ENCODE measurements around the gene FAM24B.
"Not testable (repeated sequence)": the region's sequence is repeated elsewhere in the genome, so short reads cannot be mapped to it uniquely, and the experiment has no call there.

The FAM24B gene

GRCh38 chr10:122884166-122884565 lies 4.8 kb upstream of the FAM24B start:
- no peak for DNase-seq (ENCODE audit: low spot score)
- in situ Hi-C loops (cut with MboI; ENCODE audit: low sequenced_read_pairs, unreplicated experiment): no loop called here
- TF ChIP-seq CTCF (IDR thresholded peaks at IDR 0.05; ENCODE audit: borderline replicate concordance, control extremely low read depth, extremely low read depth, insufficient read depth, missing control alignments): no peak

- TF ChIP-seq CTCF (IDR thresholded peaks at IDR 0.05; ENCODE audit: borderline replicate concordance, control extremely low read depth, extremely low read depth, insufficient read depth, missing control alignments): no peak
- DNase-seq (ENCODE audit: low spot score): no peak
- in situ Hi-C loops (cut with MboI; ENCODE audit: low sequenced_read_pairs, unreplicated experiment): no loop called here
Observed at GRCh38 chr10:122882766-122883165, 3.4 kb upstream of the FAM24B start.

- no peak for TF ChIP-seq CTCF (IDR thresholded peaks at IDR 0.05; ENCODE audit: borderline replicate concordance, control extremely low read depth, extremely low read depth, insufficient read depth, missing control alignments)
- peak; percentile 22 for DNase-seq (ENCODE audit: low spot score)
- in situ Hi-C loops (cut with MboI; ENCODE audit: low sequenced_read_pairs, unreplicated experiment): no loop called here
Observed at GRCh38 chr10:122878799-122879338, 512 bp downstream of the FAM24B start.

GRCh38 chr10:122877264-122877663 lies 2.1 kb downstream of the FAM24B start:
- DNase-seq (ENCODE audit: low spot score): no peak
- TF ChIP-seq CTCF (IDR thresholded peaks at IDR 0.05; ENCODE audit: borderline replicate concordance, control extremely low read depth, extremely low read depth, insufficient read depth, missing control alignments): no peak
- in situ Hi-C loops (cut with MboI; ENCODE audit: low sequenced_read_pairs, unreplicated experiment): no loop called here

GRCh38 chr10:122876467-122876855 lies 2.9 kb downstream of the FAM24B start:
- no peak for TF ChIP-seq CTCF (IDR thresholded peaks at IDR 0.05; ENCODE audit: borderline replicate concordance, control extremely low read depth, extremely low read depth, insufficient read depth, missing control alignments)
- in situ Hi-C loops (cut with MboI; ENCODE audit: low sequenced_read_pairs, unreplicated experiment): no loop called here
- DNase-seq (ENCODE audit: low spot score): no peak

GRCh38 chr10:122875843-122876466 lies 3.4 kb downstream of the FAM24B start:
- no peak for TF ChIP-seq CTCF (IDR thresholded peaks at IDR 0.05; ENCODE audit: borderline replicate concordance, control extremely low read depth, extremely low read depth, insufficient read depth, missing control alignments)
- in situ Hi-C loops (cut with MboI; ENCODE audit: low sequenced_read_pairs, unreplicated experiment): no loop called here
- no peak for DNase-seq (ENCODE audit: low spot score)

DNA sequence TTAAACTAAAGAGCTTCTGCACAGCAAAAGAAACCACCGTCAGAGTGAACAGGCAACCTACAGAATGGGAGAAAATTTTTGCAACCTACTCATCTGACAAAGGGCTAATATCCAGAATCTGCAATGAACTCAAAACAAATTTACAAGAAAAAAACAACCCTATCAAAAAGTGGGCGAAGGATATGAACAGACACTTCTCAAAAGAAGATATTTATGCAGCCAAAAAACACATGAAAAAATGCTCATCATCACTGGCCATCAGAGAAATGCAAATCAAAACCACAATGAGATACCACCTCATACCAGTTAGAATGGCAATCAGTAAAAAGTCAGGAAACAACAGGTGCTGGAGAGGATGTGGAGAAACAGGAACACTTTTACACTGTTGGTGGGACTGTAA lies 7.4 kb downstream of the FAM24B start:
- DNase-seq (ENCODE audit: low spot score); in situ Hi-C loops (cut with MboI; ENCODE audit: low sequenced_read_pairs, unreplicated experiment): not testable (repeated sequence)

GRCh38 chr10:122868768-122869167 lies 10.6 kb downstream of the FAM24B start:
- in situ Hi-C loops (cut with MboI; ENCODE audit: low sequenced_read_pairs, unreplicated experiment); DNase-seq (ENCODE audit: low spot score): not testable (repeated sequence)

DNA sequence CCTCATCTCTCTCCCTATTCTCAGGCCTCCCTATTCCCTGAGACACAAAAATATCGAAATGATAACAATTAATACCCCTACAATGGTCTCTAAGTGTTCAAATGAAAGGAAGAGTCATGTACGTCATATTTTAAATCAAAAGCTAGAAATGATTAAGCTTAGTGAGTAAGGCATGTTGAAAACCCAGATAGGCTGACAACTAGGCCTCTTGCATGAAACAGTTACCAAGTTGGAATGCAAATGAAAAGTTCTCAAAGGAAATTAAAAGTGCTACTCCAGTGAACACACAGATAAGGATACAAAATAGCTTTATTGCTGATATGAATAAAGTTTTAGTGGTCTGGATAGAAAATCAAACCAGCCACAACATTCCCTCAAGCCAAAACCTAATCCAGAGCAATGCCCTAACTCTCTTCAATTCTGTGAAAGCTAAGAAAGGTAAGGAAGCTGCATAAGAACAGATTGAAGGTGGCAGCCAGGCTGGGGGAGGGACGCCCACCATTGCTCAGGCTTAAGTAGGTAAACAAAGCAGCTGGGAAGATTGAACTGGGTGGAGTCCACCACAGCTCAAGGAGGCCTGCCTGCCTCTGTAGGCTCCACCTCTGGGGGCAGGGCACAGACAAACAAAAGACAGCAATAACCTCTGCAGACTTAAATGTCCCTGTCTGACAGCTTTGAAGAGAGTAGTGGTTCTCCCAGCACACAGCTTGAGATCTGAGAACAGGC lies 12.5 kb downstream of the FAM24B start:
- DNase-seq (ENCODE audit: low spot score); in situ Hi-C loops (cut with MboI; ENCODE audit: low sequenced_read_pairs, unreplicated experiment): not testable (repeated sequence)
